Adrenal gland (tissue), 12 donors: ENCODE measurements around the gene DCAF10. TPM values are rescaled to one million over a fixed set of nuclear protein-coding genes. Genes with fewer than 3 reads are reported as not detected.
"Not testable (repeated sequence)": the region's sequence is repeated elsewhere in the genome, so short reads cannot be mapped to it uniquely, and the experiment has no call there.

Experiments used
- DNase-seq, 7 donors: peaks; one replicate each; pipeline ENCODE4 v3.0.0-alpha.2; 2019 to 2020
- H3K27ac ChIP-seq, 5 donors: fragments of 200-600 bp; sonication (generic) in 4 of 5; 1 replicate in 3 of 5; 2 replicates in 2 of 5; pipeline versions ENCODE4 v1.5.1 to v1.8.0; 2016 to 2020; ENCODE audit warnings: mild to moderate bottlenecking in 1 of 5
- H3K27me3 ChIP-seq: fragments of 200-600 bp; 2 replicates; pipeline ENCODE4 v1.8.0; 2021
- H3K36me3 ChIP-seq, 2 donors: fragments of 200-600 bp; replicated peaks in 1 of 2; 1 replicate in 1 of 2; 2 replicates in 1 of 2; pipeline versions ENCODE4 v1.5.1 to v1.8.0; 2018 to 2022
- H3K4me1 ChIP-seq, 2 donors: fragments of 200-600 bp; replicated peaks in 1 of 2; 1 replicate in 1 of 2; 2 replicates in 1 of 2; pipeline versions ENCODE4 v1.5.1 to v1.8.0; 2018 to 2021
- H3K4me3 ChIP-seq, 4 donors: fragments of 200-600 bp; sonication (generic) in 3 of 4; one replicate each; pipeline ENCODE4 v1.5.1; 2016 to 2018
- H3K9me3 ChIP-seq, 3 donors: fragments of 200-600 bp; sonication (generic) in 1 of 3; replicated peaks in 1 of 3; 1 replicate in 2 of 3; 2 replicates in 1 of 3; pipeline versions ENCODE4 v1.5.1 to v1.8.0; 2016 to 2021
- CTCF ChIP-seq, 6 experiments: fragments of 450-650 bp in 4 of 6; fragments of 200-600 bp in 2 of 6; sonication (generic) in 1 of 6; IDR thresholded peaks; 1 replicate in 5 of 6; 2 replicates in 1 of 6; pipeline versions ENCODE4 v1.5.1 to v1.8.0; 2016 to 2021; ENCODE audit warnings: antibody characterized with exemption in 6 of 6, mild to moderate bottlenecking in 2 of 6, moderate library complexity in 1 of 6
- POLR2A ChIP-seq, 2 donors: fragments of 450-650 bp; IDR thresholded peaks; one replicate each; pipeline ENCODE4 v1.6.1; 2017; ENCODE audit warnings: antibody characterized with exemption in 2 of 2, mild to moderate bottlenecking in 2 of 2, moderate library complexity in 1 of 2
- WGBS, 4 donors: extraction: QIAGEN DNeasy Blood & Tissue Kit in 2 of 4; methylation state at CpG; one replicate each; pipeline versions ENCODE4 v1.1.5 to v1.1.7; 2013 to 2017; 5-methylcytosine and 5-hydroxymethylcytosine counted together
- intact Hi-C, 2 donors: fragments of 100-400 bp; cut with DNase I; formaldehyde crosslinking; loops; one replicate each; pipeline versions ENCODE4 v1.14.1 to v1.15.0; 2022 to 2023
- polyA plus RNA-seq, 3 donors: library from polyadenylated mRNA; stranded (reverse); fragments of 200-250 nt in 2 of 3; fragments of 350-450 nt in 1 of 3; fragmentation: Illumina TruSeq in 1 of 3; extraction: RNeasy Lipid Tissue Mini Kit (QIAGEN cat#74804) in 1 of 3; gene quantifications; one replicate each; pipeline ENCODE4 v1.2.3, GENCODE V29; 2013 to 2014
- total RNA-seq, 9 donors: library from RNA; depleted of rRNA in 4 of 9; stranded (reverse); fragments of >200 nt in 4 of 9; fragments of 120-200 nt in 1 of 9; fragmentation: NEBNext Ultra II Directional in 1 of 9; extraction: Animal tissue kit (Norgen Biotek cat#: 25700) in 1 of 9; gene quantifications; one replicate each; pipeline versions ENCODE4 v1.1.0 to v1.2.4, GENCODE V29; 2013 to 2023
- donor health status: healthy with polysubstance abuse.
- donor health status: Bipolar disorder and iron deficiency.
- donor health status: DM: yes; HTN: yes; CAD: no.
- donor health status: DM: no; HTN: no; CAD: no.
- donor health status: DM: no; HTN: no; CAD: no.
- donor health status: DM: yes; HTN: yes; CAD: no.

DCAF10 gene
- total and polyA plus RNA-seq, 12 donors, result 7.1 to 60.6 (median 46.9) TPM

GRCh38 chr9:37908698-37909186 lies 108.1 kb downstream of the DCAF10 start:
- TF ChIP-seq POLR2A (IDR thresholded peaks at IDR 0.05) (no peak), CTCF (IDR thresholded peaks at IDR 0.05) (no peak)
- 49 to 66% (median 59%) methylated on average over 2 to 4 of the region's 4 CpGs for WGBS, 4 donors
- DNase-seq, result peak in 4 of 7 donors; percentile 30 to 70 (median 54)
- Histone ChIP-seq H3K27me3 (no peaks in the 10 kb centered on the region), H3K36me3 (no peaks in the 10 kb centered on the region), H3K4me3 (no peak overlapping the region), H3K9me3 (no peaks in the 10 kb centered on the region), H3K4me1 (no peaks in the 10 kb centered on the region), H3K27ac (no peak overlapping the region)
- intact Hi-C loops, result loop anchor here (5.0 to 10.0 kb wide), 6 partner anchors 104 to 449 kb away; partner anchors contain the start of genes DCAF10 (in 1 of the 2), POLR1E (in 1 of the 2) and TRMT10B (in 1 of the 2)

GRCh38 chr9:37909326-37909725 lies 108.7 kb downstream of the DCAF10 start:
- Histone ChIP-seq H3K36me3 (no peaks in the 10 kb centered on the region), H3K4me1 (no peaks in the 10 kb centered on the region), H3K9me3 (no peaks in the 10 kb centered on the region), H3K27ac (no peak overlapping the region), H3K4me3 (no peak overlapping the region), H3K27me3 (no peaks in the 10 kb centered on the region)
- intact Hi-C loops, result loop anchor here (5.0 to 10.0 kb wide), 6 partner anchors 105 to 448 kb away; partner anchors contain the start of genes DCAF10 (in 1 of the 2), POLR1E (in 1 of the 2) and TRMT10B (in 1 of the 2)
- TF ChIP-seq POLR2A (IDR thresholded peaks at IDR 0.05) (no peak), CTCF (IDR thresholded peaks at IDR 0.05) (no peak)
- 86 to 94% (median 92%) methylated on average over 3 of the region's 3 CpGs for WGBS, 4 donors
- peak in 1 of 7 donors; percentile 39 for DNase-seq

GRCh38 chr9:37909836-37910235 lies 109.2 kb downstream of the DCAF10 start:
- H3K36me3 ChIP-seq, H3K27ac ChIP-seq, H3K9me3 ChIP-seq, H3K4me3 ChIP-seq, H3K4me1 ChIP-seq, H3K27me3 ChIP-seq: not testable (repeated sequence)
- 76 to 86% (median 82%) methylated on average over 5 of the region's 5 CpGs for WGBS, 4 donors
- intact Hi-C loops, result loop anchor here (5.0 to 10.0 kb wide), 8 partner anchors 105 to 455 kb away; partner anchors contain the start of genes DCAF10 (in 1 of the 2), POLR1E (in 1 of the 2) and TRMT10B (in 1 of the 2)
- DNase-seq, result peak in 1 of 7 donors; percentile 41

GRCh38 chr9:37910271-37910670 lies 109.7 kb downstream of the DCAF10 start:
- peak in 1 of 7 donors; percentile 35 for DNase-seq
- Histone ChIP-seq H3K4me1 (no peaks in the 10 kb centered on the region), H3K27ac (no peak overlapping the region), H3K4me3 (no peak overlapping the region), H3K36me3 (no peaks in the 10 kb centered on the region), H3K27me3 (no peaks in the 10 kb centered on the region), H3K9me3 (no peaks in the 10 kb centered on the region)
- 85 to 94% (median 89%) methylated on average over 4 of the region's 4 CpGs for WGBS, 4 donors
- intact Hi-C loops, result loop anchor here (5.0 to 10.0 kb wide), 2 partner anchors 252 to 455 kb away; no protein-coding TSS in a partner anchor
- TF ChIP-seq POLR2A (IDR thresholded peaks at IDR 0.05) (no peak), CTCF (IDR thresholded peaks at IDR 0.05) (no peak)

GRCh38 chr9:37911271-37911681 lies 110.7 kb downstream of the DCAF10 start:
- Histone ChIP-seq H3K4me1 (no peaks in the 10 kb centered on the region), H3K27me3 (no peaks in the 10 kb centered on the region), H3K9me3 (no peaks in the 10 kb centered on the region), H3K27ac (no peak overlapping the region), H3K36me3 (no peaks in the 10 kb centered on the region), H3K4me3 (no peak overlapping the region)
- TF ChIP-seq CTCF (IDR thresholded peaks at IDR 0.05) (no peak), POLR2A (IDR thresholded peaks at IDR 0.05) (no peak)
- intact Hi-C loops, result loop anchor here (5.0 to 10.0 kb wide), 2 partner anchors 251 to 454 kb away; no protein-coding TSS in a partner anchor
- DNase-seq, result peak in 1 of 7 donors; percentile 38
- 52 to 64% (median 57%) methylated on average over 5 to 6 of the region's 6 CpGs for WGBS, 4 donors
